Measurements from ENCODE around the gene TMEM198.

TMEM198 gene

GRCh38 chr2:219545943-219546352 lies 2.1 kb downstream of the TMEM198 start:
- no peak for DNase-seq

DNA sequence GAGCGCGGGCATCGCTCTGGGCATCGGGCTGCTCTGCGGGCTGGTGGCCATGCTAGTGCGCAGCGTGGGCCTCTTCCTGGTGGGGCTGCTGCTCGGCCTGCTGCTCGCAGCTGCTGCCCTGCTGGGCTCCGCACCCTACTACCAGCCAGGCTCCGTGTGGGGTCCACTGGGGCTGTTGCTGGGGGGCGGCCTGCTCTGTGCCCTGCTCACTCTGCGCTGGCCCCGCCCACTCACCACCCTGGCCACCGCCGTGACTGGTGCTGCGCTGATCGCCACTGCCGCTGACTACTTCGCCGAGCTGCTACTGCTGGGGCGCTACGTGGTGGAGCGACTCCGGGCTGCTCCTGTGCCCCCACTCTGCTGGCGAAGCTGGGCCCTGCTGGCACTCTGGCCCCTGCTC lies 3.8 kb downstream of the TMEM198 start:
- DNase-seq, result no peak

GRCh38 chr2:219548990-219549389 lies 5.2 kb downstream of the TMEM198 start:
- DNase-seq, result no peak

- DNase-seq, result no peak
Observed at GRCh38 chr2:219549619-219550018, 5.8 kb downstream of the TMEM198 start.

GRCh38 chr2:219551441-219552381 lies 7.9 kb downstream of the TMEM198 start:
- DNase-seq, result no peak

DNA sequence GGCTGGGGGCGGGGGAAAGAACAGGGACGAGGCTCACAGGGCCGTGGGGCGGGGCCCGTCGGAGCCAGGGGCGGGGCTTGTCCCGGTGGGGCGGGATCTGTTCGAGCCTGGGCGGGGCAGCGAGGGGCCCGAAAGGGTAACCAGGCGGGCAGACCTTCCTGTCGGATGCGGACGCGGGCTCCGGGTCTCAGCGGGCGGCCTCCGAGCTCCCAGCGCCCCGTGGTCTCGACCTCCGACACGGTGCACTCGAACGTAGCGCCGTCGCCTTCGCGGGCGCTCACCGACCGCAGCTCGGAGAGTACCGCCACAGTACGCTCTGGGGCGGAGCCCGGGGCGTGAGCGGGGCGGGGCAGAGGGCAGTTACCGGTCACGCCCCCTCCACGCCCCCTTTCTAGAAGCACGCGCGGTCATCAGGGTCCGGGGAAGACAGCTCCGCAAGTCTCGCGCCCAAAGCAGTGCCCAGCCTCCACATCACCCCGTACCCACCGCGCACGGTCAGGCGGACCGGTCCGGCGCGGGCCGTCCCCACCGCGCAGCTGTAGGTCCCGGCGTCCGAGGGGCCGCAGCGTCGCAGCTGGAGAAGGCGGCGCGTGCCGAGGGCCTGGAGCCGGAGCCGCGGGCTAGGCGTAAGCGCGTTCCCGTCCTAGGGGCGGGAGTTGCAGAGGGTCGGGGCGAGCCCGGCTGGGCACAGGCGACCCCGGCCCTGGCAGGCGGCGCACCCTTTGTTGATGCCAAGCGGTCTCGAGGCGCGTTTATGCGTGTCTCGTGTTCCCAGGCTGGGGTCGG lies 8.7 kb downstream of the TMEM198 start:
- peak; percentile 80 for DNase-seq

DNA sequence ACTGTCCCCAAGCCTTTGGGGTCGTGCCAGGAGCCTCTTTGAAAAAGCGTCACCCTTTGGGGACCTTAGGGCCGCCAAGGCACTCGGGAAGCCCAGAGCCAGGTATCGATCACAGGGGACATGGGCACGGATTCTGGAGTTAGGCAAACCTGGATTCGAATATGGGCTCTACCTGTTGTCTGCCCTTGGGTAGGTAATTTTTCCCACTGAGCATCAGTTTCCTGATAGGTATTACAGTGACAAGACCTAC lies 9.3 kb downstream of the TMEM198 start:
- no peak for DNase-seq

- DNase-seq, result no peak
Observed at GRCh38 chr2:219553463-219553963, 9.7 kb downstream of the TMEM198 start.

- no peak for DNase-seq
Observed at GRCh38 chr2:219554350-219554749, 10.5 kb downstream of the TMEM198 start.

GRCh38 chr2:219555956-219556355 lies 12.1 kb downstream of the TMEM198 start:
- no peak for DNase-seq

GRCh38 chr2:219556413-219556812 lies 12.6 kb downstream of the TMEM198 start:
- DNase-seq, result no peak

DNA sequence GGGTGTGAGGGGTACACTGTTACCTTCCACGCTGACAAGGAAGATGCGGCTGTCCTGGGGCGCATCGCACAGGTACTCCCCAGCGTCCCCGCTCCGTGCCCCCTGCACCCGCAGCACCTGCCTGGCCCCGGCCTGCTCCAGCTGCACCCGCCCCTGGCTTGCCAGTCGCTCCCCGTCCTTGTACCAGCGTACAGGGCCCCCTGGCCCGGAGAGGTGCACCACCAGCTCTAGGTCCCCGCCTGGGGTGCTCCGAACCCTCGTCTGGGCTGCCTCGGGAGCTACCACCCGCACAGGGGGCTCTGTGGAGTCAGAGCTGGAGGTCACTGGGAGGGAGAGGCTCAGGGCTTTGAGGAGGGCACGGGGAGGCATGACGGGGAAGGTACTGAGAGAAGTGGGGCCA lies 13.5 kb downstream of the TMEM198 start:
- DNase-seq, result no peak

- DNase-seq, result no peak
Observed at GRCh38 chr2:219557791-219558785, 14.3 kb downstream of the TMEM198 start.

DNA sequence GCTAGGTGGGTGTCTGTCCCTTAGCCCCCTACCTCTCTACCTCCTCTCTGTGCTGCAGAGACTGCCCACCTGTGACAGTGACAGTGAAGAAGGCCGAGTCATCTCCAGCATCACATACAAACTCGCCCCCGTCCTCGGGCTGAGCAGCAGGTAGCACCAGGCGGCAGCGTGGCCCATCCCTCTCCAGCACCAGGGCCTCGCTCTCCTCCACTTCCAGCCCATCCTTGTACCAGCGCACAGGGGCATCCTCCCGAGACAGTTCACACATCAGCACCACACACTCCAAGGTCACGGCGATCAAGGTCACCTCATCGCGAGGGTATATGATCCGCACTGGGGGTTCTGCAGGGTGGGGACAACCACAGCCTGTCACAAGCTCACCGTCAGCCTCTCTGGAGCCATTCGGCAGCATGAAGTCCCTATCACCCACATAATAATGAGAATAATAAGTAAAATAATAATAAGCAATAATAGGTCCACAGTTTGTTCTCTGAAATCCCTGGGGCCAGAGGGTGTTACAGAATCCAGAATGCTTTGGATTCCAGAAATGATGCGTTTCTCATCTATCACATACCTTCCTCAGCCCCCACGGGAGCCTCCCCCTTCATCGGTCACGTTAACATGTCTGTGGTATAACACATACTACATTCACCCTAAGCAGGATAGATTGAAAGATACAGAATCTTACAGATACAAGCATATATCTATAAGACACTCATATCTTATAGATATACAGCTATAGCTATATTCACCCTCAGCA lies 15.5 kb downstream of the TMEM198 start:
- DNase-seq, result no peak

- no peak for DNase-seq
Observed at GRCh38 chr2:219560037-219560892, 16.4 kb downstream of the TMEM198 start.

DNA sequence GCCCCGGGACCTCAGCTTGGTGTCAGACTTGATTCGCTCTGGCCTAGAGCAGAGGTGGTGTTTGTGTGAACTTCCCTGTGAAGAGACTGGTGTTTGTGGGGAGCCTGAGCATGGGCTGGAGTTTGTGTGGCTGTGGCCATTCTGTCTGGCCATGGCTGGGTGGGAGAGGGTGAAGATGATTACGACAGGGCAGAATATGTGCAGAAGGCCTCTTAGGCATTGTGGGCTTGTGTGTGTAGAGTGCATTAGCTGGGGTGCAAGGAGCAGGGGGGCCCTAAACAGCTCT lies 17.0 kb downstream of the TMEM198 start:
- DNase-seq, result no peak

DNA sequence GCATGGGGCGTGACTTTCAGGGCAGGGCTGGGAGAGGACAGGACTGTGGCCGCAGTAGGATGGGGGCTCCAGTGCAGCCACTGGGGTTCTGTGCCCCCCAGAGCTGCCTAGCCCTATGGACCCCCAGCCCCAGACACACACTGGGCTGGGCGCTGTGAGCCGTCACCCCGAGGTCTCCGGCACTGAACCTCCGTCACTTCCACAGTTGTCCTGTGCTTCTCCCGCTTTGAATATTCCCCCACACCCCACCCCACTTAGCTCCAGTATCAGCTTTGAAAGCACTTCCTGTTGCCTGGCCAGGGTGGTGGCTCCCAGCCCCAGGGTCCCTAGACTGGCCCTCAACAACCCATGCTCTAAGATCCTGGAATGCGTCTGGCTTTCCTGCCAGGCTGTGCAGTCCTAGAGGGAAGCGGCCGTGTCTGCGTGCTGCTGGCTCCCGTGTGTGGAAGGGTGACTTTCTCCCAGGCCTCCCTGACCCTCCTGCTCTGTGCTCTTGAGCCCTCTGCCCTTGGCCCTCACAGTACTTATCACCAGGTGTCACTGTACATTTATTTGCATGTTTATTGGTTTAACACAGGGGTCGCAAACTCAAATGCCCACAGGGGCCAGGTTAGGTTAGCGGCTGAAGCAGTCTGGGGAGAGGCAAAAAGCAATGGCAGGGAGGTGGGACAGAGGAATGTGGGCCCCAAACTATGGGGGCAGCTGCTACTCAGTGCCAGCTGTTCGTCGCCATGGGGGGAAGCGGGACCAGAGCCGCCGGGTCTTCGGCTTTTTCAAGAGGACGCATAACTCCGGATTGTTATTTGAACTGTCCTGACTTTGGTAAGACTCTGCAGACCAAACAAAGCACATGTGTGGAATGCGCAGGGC lies 17.6 kb downstream of the TMEM198 start:
- DNase-seq, result no peak

DNA sequence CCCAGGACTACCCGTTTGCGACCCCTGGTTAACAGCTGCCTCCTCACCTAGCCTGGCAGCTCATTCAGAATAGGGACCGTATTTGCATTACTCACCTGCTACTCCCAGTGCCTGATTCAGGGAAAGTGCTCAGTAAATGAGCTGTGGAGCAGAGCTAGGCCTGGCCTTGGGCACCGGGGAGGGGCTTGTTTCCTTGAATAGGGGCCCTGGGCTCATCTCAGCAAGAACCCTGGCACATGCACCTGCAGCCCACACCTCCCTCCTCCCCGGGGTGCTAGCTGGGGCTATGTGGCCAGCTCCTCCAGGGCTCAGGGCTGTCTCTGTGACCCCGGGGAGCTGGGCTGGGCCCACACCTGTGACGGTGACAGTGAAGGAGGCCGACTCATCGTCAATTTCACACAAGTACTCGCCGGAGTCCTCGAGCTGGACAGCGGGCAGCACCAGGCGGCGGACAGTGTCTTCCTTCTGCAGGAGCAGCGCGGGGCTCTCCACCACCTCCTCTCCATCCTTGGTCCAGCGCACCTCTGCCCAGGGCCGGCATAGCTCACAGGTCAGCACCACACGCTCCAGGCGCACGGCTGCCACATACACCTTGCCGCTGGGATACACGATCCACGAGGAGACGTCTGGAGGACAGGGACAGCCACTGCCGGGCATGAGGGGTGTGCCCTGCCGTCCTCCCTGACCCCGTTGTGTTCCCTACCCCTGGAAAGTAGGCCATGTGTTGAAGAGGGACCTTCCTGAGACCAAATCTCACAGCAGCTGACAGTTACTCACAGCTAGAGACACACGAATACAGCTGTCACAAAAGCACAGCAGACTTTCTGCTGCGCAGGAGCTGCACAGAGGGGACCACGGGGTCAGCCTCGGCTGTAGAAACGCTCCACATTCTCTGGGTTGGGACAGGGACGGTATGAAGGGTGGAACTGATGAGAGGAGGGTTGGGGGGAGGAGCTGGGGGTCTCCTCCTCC lies 18.5 kb downstream of the TMEM198 start:
- no peak for DNase-seq
